ENCODE measurements around the gene ZNF132. TPM values are rescaled to one million over a fixed set of nuclear protein-coding genes. Genes with fewer than 3 reads are reported as not detected.
"Not testable (repeated sequence)": the region's sequence is repeated elsewhere in the genome, so short reads cannot be mapped to it uniquely, and the experiment has no call there.

Gene ZNF132
- total RNA-seq, result 10 to 100 TPM; 11.4 to 11.6 TPM
- 5.5 TPM for polyA plus RNA-seq (ENCODE audit: insufficient read depth, low read depth, low replicate concordance)
- long read RNA-seq, donor 1, transcript ZNF132-202 (1 exons, 2,356 nt), result major isoform, 5 of 5 reads
- long read RNA-seq, donor 1, partial matches to known transcripts, result 0 of 5 reads
- long read RNA-seq, donor 1, other reads (novel, unspliced or antisense), result 0 of 5 reads
- long read RNA-seq, donor 2, partial matches to known transcripts, result 0 of 3 reads
- long read RNA-seq, donor 2, other reads (novel, unspliced or antisense), result 0 of 3 reads

DNA sequence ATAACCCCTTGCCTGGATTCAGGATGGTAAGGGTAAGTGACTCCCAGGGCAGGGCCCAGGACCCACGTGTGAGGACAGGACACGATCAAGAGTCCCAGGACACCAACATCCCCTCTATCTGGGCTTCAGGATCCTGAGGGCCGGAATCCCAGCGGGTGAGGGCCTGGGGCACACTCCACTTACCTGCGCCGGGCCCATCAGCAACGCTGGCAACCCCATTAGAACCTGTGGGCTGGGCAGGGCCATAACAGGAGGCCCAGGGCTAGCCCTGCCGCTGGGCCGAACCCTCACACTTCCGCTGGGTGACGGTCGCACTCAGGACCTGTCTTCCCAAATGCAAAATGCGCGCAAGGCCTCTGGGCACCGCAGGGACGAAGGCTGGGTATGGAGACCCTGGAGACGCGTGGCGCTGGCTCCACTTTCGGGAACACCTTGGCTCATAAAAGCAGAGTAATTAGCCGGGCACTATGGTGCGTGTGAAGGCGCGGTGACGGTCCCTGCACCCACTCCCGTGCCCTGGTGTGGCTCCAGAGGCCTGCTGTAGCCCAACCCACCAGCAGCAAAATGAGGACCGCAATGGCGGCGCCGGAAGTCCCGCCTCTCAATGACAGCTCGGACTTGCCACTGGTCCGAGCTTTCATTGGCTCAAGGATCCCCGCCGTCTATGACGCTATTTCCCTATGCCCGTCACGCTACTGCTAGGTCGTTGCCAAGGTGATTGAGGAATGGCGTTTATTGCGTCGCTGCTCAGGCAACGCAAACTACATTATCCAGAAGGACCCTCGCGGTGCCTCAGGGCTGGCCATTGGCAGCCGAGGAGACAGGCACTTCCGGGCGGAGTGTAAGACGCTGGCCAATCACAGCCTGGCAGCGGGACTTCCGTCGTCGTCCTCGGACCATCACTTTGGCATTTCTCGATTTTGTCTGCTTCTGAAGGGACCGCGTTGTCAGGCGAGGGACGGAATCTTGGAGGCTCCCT is at the start of gene ZNF132:
ZNF132 (minus strand) TSS at position 578 of the 979 bp plus-strand sequence; CDS start at position 246, 332 bp downstream.
- intact Hi-C loops (cut with DNase I; ENCODE audit: low total_unique reads), result no loop called here

DNA sequence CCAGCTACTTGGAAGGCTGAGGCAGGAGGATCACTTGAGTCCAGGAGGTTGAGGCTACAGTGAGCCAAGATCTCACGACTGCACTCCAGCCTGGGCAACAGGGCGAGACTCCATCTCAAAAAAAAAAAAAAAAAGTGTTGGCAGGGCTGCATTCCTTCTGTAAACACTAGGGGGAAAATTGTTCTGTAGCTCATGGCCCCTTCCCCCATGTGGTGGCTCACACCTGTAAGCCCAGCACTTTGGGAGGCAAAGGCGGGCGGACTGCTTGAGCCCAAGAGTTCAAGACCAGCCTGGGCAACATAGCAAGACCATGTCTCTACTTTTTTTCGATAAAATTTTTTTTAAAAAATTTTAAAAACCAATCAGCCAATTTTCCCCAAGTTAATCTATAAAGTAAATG is 44.4 kb upstream of the ZNF132 start:
- H3K27me3 ChIP-seq; H3K4me3 ChIP-seq; DNase-seq; intact Hi-C loops (cut with DNase I; ENCODE audit: low total_unique reads); H3K36me3 ChIP-seq (ENCODE audit: low read depth, missing control alignments); H3K4me1 ChIP-seq; H3K9me3 ChIP-seq; H3K27ac ChIP-seq: not testable (repeated sequence)
- 95 to 97% methylated on average over 5 of the region's 5 CpGs for WGBS, 2 donors

More for the DNA sequence above, at the start of gene ZNF132:
- Histone ChIP-seq H3K9me3 (no peaks in the 10 kb centered on the region), H3K4me3 (peak within 1 kb of the TSS; percentile 72 to 82), H3K4me1 (peaks cover 7% of the 10 kb centered on the region), H3K27me3 (no peaks in the 10 kb centered on the region), H3K36me3 (ENCODE audit: low read depth, missing control alignments) (no peaks in the 10 kb centered on the region), H3K27ac (peak within 1 kb of the TSS; percentile 53 to 87)
- peak; percentile 100 for DNase-seq
- WGBS, 2 donors, result 7 to 8% methylated on average over 13 to 54 of the region's 59 CpGs
- TF ChIP-seq POLR2A (IDR thresholded peaks at IDR 0.05), result no peak

DNA sequence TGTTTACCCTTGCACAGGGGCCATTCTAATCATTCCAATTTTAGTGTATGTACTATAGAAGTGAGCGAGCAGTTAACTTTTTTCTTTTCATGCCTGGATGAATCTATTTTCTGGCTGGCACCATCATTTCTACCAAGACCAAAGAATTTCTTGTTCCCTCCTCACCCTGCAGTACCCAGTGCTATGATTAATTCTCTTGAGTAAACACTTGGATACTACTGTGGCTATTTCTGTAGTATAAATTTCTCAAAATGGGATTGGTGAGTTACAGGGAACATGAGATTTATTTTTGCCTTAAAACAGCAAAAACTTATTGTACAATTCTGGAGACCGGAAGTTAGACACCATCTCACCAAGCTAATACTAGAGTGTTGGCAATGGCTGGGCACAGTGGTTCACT is 43.8 kb upstream of the ZNF132 start:
- WGBS, 2 donors, result 85 to 95% methylated on average over 2 of the region's 2 CpGs
- no peak for DNase-seq
- TF ChIP-seq, protein P1, sequence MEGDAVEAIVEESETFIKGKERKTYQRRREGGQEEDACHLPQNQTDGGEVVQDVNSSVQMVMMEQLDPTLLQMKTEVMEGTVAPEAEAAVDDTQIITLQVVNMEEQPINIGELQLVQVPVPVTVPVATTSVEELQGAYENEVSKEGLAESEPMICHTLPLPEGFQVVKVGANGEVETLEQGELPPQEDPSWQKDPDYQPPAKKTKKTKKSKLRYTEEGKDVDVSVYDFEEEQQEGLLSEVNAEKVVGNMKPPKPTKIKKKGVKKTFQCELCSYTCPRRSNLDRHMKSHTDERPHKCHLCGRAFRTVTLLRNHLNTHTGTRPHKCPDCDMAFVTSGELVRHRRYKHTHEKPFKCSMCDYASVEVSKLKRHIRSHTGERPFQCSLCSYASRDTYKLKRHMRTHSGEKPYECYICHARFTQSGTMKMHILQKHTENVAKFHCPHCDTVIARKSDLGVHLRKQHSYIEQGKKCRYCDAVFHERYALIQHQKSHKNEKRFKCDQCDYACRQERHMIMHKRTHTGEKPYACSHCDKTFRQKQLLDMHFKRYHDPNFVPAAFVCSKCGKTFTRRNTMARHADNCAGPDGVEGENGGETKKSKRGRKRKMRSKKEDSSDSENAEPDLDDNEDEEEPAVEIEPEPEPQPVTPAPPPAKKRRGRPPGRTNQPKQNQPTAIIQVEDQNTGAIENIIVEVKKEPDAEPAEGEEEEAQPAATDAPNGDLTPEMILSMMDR (IDR thresholded peaks at IDR 0.05), result no peak
- Histone ChIP-seq H3K4me1 (no peaks in the 10 kb centered on the region), H3K36me3 (ENCODE audit: low read depth, missing control alignments) (no peaks in the 10 kb centered on the region), H3K9me3 (no peaks in the 10 kb centered on the region), H3K27ac (no peak overlapping the region), H3K4me3 (no peak overlapping the region), H3K27me3 (no peaks in the 10 kb centered on the region)
- intact Hi-C loops (cut with DNase I; ENCODE audit: low total_unique reads), result no loop called here

DNA sequence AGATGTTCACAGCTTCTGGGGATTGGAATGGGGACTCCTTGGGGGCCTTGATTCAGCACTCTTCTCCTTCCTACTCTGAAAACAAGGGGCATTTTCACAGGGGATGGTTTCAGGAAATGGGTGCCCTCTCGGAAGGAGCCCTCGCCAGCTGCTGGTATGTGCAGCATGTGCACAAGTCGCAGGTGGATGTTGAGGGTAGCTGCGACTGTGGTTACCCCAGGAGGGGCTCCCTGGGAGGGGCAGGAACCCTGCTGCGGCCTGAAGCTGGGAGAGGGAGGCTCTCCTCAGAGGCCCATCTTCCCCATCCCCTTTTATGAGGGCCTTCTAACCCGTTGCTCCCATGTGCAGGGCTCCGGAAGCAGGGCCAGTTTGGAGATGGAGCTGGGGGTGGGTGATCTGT is 42.4 kb upstream of the ZNF132 start:
- Histone ChIP-seq H3K4me1 (no peaks in the 10 kb centered on the region), H3K27ac (no peak overlapping the region), H3K27me3 (no peaks in the 10 kb centered on the region), H3K36me3 (ENCODE audit: low read depth, missing control alignments) (no peaks in the 10 kb centered on the region), H3K9me3 (no peaks in the 10 kb centered on the region), H3K4me3 (no peak overlapping the region)
- no peak for DNase-seq
- TF ChIP-seq, protein P1 (IDR thresholded peaks at IDR 0.05), result no peak
- TF ChIP-seq POLR2A (IDR thresholded peaks at IDR 0.05), result no peak
- intact Hi-C loops (cut with DNase I; ENCODE audit: low total_unique reads), result no loop called here
- 86 to 91% methylated on average over 5 to 7 of the region's 7 CpGs for WGBS, 2 donors

DNA sequence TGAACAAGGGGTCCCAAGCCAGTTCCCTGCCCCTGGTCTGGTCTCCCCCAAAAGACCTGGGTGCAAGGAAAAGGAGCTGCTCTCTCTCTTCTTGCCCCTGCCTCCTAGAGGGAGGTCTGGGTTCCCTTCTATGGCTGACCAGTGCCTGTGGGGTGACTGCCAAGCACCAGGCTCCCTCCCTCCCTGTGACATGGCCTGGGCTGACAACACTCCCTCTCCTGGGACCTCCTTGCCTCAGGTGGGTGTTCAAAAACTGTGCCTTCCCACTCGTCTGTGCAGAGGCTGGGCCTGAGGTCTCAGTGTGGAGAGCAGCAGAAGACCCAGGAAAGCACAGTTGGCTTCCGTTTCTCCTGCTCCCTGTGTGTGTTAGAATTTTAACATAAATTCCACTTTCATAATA is 40.9 kb upstream of the ZNF132 start:
- Histone ChIP-seq H3K36me3 (ENCODE audit: low read depth, missing control alignments) (no peaks in the 10 kb centered on the region), H3K9me3 (no peaks in the 10 kb centered on the region), H3K4me3 (no peak overlapping the region), H3K27ac (no peak overlapping the region), H3K4me1 (peaks cover 9% of the 10 kb centered on the region), H3K27me3 (no peaks in the 10 kb centered on the region)
- WGBS, 2 donors, result 82 to 89% methylated on average over 2 of the region's 2 CpGs
- no peak for DNase-seq
- intact Hi-C loops (cut with DNase I; ENCODE audit: low total_unique reads), result no loop called here
- TF ChIP-seq, protein P1 (IDR thresholded peaks at IDR 0.05), result no peak
- TF ChIP-seq POLR2A (IDR thresholded peaks at IDR 0.05), result no peak

Measured in testis (tissue), 5 donors.